Neural cell (in vitro differentiated cells): ENCODE measurements around the gene DPH1.

ENCODE experiments used
- EP300 ChIP-seq: fragments of 450-650 bp; conservative IDR thresholded peaks from 2 replicates; pipeline ENCODE4 v1.6.1; 2014; ENCODE audit warnings: antibody characterized with exemption, mild to moderate bottlenecking, moderate library complexity; ENCODE audit not compliant: poor library complexity, severe bottlenecking
- EZH2 ChIP-seq: fragments of 200-600, 300-800 bp; shearing (Covaris generic), sonication (generic); IDR thresholded peaks from 2 replicates; pipeline ENCODE4 v1.6.1; 2014; ENCODE audit warnings: antibody characterized with exemption, low read length, borderline replicate concordance, mild to moderate bottlenecking; ENCODE audit not compliant: insufficient read depth, poor library complexity, severe bottlenecking
- MXI1 ChIP-seq: fragments of 450-650 bp; conservative IDR thresholded peaks from 2 replicates; pipeline ENCODE4 v1.6.1; 2014; ENCODE audit warnings: antibody characterized with exemption, mild to moderate bottlenecking; ENCODE audit not compliant: poor library complexity, severe bottlenecking
- POLR2AphosphoS5 ChIP-seq: IDR thresholded peaks from 2 replicates; pipeline ENCODE4 v1.6.1; 2012
- RAD21 ChIP-seq: fragments of 450-650 bp; conservative IDR thresholded peaks from 2 replicates; pipeline ENCODE4 v1.6.1; 2014; ENCODE audit warnings: antibody characterized with exemption, mild to moderate bottlenecking, moderate library complexity
- SMC3 ChIP-seq: fragments of 450-650 bp; conservative IDR thresholded peaks from 2 replicates; pipeline ENCODE4 v1.6.1; 2014; ENCODE audit warnings: antibody characterized with exemption, mild to moderate bottlenecking, moderate library complexity; ENCODE audit not compliant: poor library complexity
- TAF1 ChIP-seq: IDR thresholded peaks from 2 replicates; pipeline ENCODE4 v1.6.1; 2012; ENCODE audit warnings: low read depth
- TF ChIP-seq, protein P1 (sequence below): fragments of 450-650 bp; IDR thresholded peaks from 2 replicates; pipeline ENCODE4 v1.5.1; 2014; ENCODE audit warnings: antibody characterized with exemption, mild to moderate bottlenecking, moderate library complexity; ENCODE audit not compliant: poor library complexity, severe bottlenecking

DNA sequence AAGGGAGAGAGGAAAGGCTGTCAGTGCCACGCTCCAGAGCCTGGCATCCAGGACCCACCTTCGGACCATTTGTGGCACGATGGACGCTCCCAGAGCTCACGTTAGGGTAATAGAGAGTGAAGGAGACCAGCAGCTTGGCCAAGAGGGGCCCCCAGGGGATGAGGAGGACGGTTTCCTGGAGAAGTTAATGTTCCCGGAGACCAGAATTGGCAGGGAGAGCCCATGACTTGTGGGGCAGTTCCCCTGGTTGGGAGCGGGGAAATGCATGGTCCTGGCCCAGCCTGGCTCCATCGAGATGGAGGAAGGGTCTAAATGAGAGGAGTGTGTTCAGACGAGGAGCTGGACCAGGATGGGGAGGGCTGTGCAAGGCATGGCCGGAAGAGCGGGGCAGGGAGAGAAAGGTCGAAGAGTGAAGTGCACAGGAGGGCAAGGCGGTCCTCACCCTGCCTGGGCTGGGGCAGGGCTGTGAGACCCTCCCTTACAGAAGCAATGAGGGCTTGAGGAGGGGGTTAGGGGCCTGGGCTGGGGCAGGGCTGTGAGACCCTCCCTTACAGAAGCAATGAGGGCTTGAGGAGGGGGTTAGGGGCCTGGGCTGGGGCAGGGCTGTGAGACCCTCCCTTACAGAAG, 22.1 kb downstream of the DPH1 start:
- TF ChIP-seq, protein P1, sequence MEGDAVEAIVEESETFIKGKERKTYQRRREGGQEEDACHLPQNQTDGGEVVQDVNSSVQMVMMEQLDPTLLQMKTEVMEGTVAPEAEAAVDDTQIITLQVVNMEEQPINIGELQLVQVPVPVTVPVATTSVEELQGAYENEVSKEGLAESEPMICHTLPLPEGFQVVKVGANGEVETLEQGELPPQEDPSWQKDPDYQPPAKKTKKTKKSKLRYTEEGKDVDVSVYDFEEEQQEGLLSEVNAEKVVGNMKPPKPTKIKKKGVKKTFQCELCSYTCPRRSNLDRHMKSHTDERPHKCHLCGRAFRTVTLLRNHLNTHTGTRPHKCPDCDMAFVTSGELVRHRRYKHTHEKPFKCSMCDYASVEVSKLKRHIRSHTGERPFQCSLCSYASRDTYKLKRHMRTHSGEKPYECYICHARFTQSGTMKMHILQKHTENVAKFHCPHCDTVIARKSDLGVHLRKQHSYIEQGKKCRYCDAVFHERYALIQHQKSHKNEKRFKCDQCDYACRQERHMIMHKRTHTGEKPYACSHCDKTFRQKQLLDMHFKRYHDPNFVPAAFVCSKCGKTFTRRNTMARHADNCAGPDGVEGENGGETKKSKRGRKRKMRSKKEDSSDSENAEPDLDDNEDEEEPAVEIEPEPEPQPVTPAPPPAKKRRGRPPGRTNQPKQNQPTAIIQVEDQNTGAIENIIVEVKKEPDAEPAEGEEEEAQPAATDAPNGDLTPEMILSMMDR = no peak
- TF ChIP-seq POLR2AphosphoS5 (no peak), TAF1 (no peak), EZH2 (no peak), SMC3 (no peak), EP300 (no peak), MXI1 (no peak), RAD21 (no peak)
